Muscle layer of colon (tissue), 2 donors: ENCODE results near the gene SLC10A1.

Source experiments
- H3K27ac ChIP-seq: one replicate; pipeline ENCODE4 v1.7.0; 2013; ENCODE audit warnings: low read depth, mild to moderate bottlenecking, low read length, moderate library complexity
- H3K27me3 ChIP-seq, 2 donors: one replicate each; pipeline ENCODE4 v1.7.0; 2013; ENCODE audit warnings: low read length in 2 of 2, mild to moderate bottlenecking in 2 of 2; ENCODE audit not compliant: insufficient read depth in 2 of 2, control insufficient read depth in 1 of 2
- H3K36me3 ChIP-seq: one replicate; pipeline ENCODE4 v1.7.0; 2013; ENCODE audit warnings: mild to moderate bottlenecking, low read length; ENCODE audit not compliant: insufficient read depth
- H3K4me1 ChIP-seq: one replicate; pipeline ENCODE4 v1.7.0; 2013; ENCODE audit warnings: mild to moderate bottlenecking, low read length; ENCODE audit not compliant: insufficient read depth
- H3K4me3 ChIP-seq, 2 donors: one replicate each; pipeline ENCODE4 v1.7.0; 2013; ENCODE audit warnings: low read length in 2 of 2, low read depth in 1 of 2, mild to moderate bottlenecking in 1 of 2, moderate library complexity in 1 of 2
- H3K9ac ChIP-seq: one replicate; pipeline ENCODE4 v1.7.0; 2013; ENCODE audit warnings: low read length
- H3K9me3 ChIP-seq: one replicate; pipeline ENCODE4 v1.7.0; 2013; ENCODE audit warnings: mild to moderate bottlenecking, low read length
- donor health status: abdominal sarcoma.
- donor health status: Adenocarcinoma of cecum.

SLC10A1 gene

GRCh38 chr14:69766984-69767368 is 30.1 kb downstream of the SLC10A1 start, which contains the start of gene SRSF5:
Gene SRSF5 (plus strand): TSS chr14:69767142. CDS start chr14:69768157, 1,015 bp downstream.
- H3K9me3 ChIP-seq = no peaks in the 10 kb centered on the region
- peak within 1 kb of the TSS; percentile 100 for H3K27ac ChIP-seq
- peak within 1 kb of the TSS; percentile 100 for H3K9ac ChIP-seq
- H3K4me1 ChIP-seq = peaks cover 34% of the 10 kb centered on the region
- peaks cover 41% of the 10 kb centered on the region for H3K36me3 ChIP-seq
- peak within 1 kb of the TSS; percentile 78 to 100 for H3K4me3 ChIP-seq
- H3K27me3 ChIP-seq = no peaks in the 10 kb centered on the region

DNA sequence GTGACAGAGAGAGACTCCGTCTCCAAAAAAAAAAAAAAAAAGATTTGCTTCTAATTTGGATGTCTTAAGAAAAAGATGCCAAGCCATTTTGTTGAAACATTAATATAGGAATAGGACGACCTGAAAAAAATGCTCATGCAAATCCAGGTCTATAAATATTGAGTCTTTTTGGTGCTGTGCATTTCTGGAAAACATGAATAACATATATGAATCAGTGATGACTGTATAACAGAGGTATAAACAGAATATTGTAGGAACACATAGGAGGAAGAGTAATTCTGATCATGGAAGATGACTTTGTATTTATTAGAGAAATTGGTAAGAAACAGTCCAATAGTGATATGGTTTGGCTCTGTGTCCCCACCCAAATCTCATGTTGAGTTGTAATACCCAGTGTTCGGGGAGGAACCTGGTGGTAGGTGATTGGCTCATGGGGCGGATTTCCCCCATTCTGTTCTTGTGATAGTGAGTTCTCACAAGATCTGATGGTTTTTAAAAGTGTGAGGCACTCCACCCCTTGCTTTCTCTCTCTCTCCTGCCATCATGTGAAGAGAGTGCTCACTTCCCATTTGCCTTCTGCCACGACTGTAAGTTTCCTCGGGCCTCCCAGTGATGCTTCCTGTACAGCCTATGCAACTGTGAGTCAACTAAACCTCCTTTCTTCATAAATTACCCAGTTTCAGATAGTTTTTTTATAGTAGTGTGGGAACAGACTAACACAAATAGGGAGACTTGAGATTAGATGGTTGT is 33.1 kb downstream of the SLC10A1 start:
- Histone ChIP-seq H3K9me3 (no peaks in the 10 kb centered on the region), H3K4me3 (no peak overlapping the region), H3K36me3 (peaks cover 11% of the 10 kb centered on the region), H3K27me3 (no peaks in the 10 kb centered on the region), H3K9ac (no peak overlapping the region), H3K4me1 (peaks cover 12% of the 10 kb centered on the region), H3K27ac (no peak overlapping the region)

DNA sequence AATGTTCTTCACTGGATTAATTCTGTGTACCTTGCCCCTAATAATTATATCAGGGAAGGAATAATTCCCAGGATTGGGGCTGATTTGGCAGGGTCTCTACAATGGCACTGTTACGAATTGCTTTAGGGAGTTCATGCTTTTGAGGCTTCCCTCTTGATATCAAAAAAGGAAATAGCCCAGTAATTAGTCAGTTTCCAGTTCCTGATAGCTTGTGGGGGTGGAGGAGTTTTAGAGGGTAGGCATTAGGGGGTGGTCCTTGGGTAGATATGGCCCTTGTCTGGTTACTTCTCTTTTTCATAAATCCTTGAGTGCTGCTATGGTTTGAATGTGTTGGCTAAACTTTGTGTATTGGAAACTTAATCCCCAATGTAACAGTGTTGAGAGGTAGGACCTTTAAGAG is 36.2 kb downstream of the SLC10A1 start:
- no peaks in the 10 kb centered on the region for H3K27me3 ChIP-seq
- no peak overlapping the region for H3K4me3 ChIP-seq
- H3K4me1 ChIP-seq = no peaks in the 10 kb centered on the region
- no peaks in the 10 kb centered on the region for H3K36me3 ChIP-seq
- no peaks in the 10 kb centered on the region for H3K9me3 ChIP-seq
- no peak overlapping the region for H3K9ac ChIP-seq
- H3K27ac ChIP-seq = no peak overlapping the region

GRCh38 chr14:69756298-69756697 is 40.7 kb downstream of the SLC10A1 start:
- H3K36me3 ChIP-seq = no peaks in the 10 kb centered on the region
- no peaks in the 10 kb centered on the region for H3K4me1 ChIP-seq
- no peak overlapping the region for H3K27ac ChIP-seq
- no peak overlapping the region for H3K9ac ChIP-seq
- H3K27me3 ChIP-seq = no peaks in the 10 kb centered on the region
- no peak overlapping the region for H3K4me3 ChIP-seq
- H3K9me3 ChIP-seq = no peaks in the 10 kb centered on the region

DNA sequence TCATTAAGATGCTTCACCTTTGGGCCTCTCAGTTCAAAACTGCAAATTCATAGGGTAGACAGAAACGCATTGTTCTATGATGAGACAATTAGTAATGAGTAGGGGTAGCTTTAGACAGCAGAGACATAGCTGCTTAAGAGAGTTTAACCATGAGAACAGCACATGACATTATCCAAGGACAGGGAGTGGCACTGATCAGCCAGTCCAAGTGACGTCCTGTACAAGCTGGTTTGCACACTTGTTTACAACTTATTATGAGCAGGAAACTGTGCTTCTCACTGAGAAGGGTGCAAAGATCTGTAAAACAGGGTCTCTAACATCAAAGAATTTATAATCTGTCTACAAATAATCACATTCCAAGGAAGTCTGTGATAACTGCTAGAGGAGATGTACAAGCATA is 41.3 kb downstream of the SLC10A1 start:
- H3K4me3 ChIP-seq = no peak overlapping the region
- H3K9ac ChIP-seq = no peak overlapping the region
- H3K27me3 ChIP-seq = no peaks in the 10 kb centered on the region
- no peaks in the 10 kb centered on the region for H3K36me3 ChIP-seq
- H3K9me3 ChIP-seq = no peaks in the 10 kb centered on the region
- H3K4me1 ChIP-seq = no peaks in the 10 kb centered on the region
- no peak overlapping the region for H3K27ac ChIP-seq

- Histone ChIP-seq H3K4me3 (no peak overlapping the region), H3K27ac (no peak overlapping the region), H3K36me3 (no peaks in the 10 kb centered on the region), H3K9me3 (no peaks in the 10 kb centered on the region), H3K27me3 (no peaks in the 10 kb centered on the region), H3K9ac (no peak overlapping the region), H3K4me1 (no peaks in the 10 kb centered on the region)
Measured at GRCh38 chr14:69755296-69755695, 41.7 kb downstream of the SLC10A1 start.

DNA sequence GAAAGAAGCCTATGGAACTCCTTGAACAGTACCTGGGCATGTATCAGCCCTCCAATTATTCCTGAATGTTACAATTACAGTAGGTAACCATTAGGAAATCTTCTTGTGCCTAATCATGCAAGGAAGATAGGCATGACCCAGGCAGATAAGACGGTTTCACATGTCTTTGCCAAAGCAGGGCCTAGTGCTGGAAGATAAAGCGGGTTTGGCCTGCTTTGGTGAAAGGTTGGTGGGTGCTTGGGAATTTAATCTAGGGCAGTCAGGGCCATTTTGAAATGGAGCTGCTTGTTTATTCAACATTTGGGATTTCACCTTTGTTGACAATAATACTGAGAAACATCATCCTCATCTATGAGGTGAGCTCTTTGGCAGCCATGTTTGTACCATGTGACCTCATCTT is 42.6 kb downstream of the SLC10A1 start:
- no peak overlapping the region for H3K27ac ChIP-seq
- H3K9me3 ChIP-seq = no peaks in the 10 kb centered on the region
- no peaks in the 10 kb centered on the region for H3K4me1 ChIP-seq
- no peaks in the 10 kb centered on the region for H3K36me3 ChIP-seq
- H3K27me3 ChIP-seq = no peaks in the 10 kb centered on the region
- H3K9ac ChIP-seq = no peak overlapping the region
- H3K4me3 ChIP-seq = no peak overlapping the region

GRCh38 chr14:69753860-69754259 is 43.2 kb downstream of the SLC10A1 start:
- no peaks in the 10 kb centered on the region for H3K4me1 ChIP-seq
- H3K27ac ChIP-seq = no peak overlapping the region
- no peaks in the 10 kb centered on the region for H3K9me3 ChIP-seq
- H3K27me3 ChIP-seq = no peaks in the 10 kb centered on the region
- no peaks in the 10 kb centered on the region for H3K36me3 ChIP-seq
- no peak overlapping the region for H3K9ac ChIP-seq
- H3K4me3 ChIP-seq = no peak overlapping the region

- Histone ChIP-seq H3K36me3 (no peaks in the 10 kb centered on the region), H3K9me3 (no peaks in the 10 kb centered on the region), H3K4me1 (no peaks in the 10 kb centered on the region), H3K4me3 (no peak overlapping the region), H3K27ac (no peak overlapping the region), H3K9ac (no peak overlapping the region), H3K27me3 (no peaks in the 10 kb centered on the region)
Measured at GRCh38 chr14:69752773-69753172, 44.3 kb downstream of the SLC10A1 start.

DNA sequence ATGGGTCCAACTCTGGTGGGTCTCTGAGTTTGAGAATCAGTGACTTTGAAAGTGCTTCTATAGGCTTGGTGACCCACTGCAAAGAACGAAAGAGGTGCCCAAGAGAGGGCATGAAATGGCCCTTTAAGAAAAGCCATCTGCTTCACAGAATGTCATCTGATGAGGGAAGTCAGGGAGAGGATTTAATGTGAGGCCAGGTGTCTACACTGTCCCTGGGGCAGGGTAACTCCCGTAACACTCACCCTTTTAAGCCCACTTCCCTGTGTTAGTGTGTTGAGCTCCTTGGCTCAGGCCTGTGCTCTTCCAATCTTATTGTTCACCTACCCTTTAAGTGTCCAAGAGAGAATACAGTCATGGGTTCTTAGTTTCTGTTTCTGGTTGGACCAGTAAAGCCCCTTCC is 46.5 kb downstream of the SLC10A1 start:
- no peak overlapping the region for H3K27ac ChIP-seq
- no peaks in the 10 kb centered on the region for H3K36me3 ChIP-seq
- H3K4me1 ChIP-seq = no peaks in the 10 kb centered on the region
- H3K9ac ChIP-seq = no peak overlapping the region
- no peak overlapping the region for H3K4me3 ChIP-seq
- no peaks in the 10 kb centered on the region for H3K9me3 ChIP-seq
- H3K27me3 ChIP-seq = no peaks in the 10 kb centered on the region

DNA sequence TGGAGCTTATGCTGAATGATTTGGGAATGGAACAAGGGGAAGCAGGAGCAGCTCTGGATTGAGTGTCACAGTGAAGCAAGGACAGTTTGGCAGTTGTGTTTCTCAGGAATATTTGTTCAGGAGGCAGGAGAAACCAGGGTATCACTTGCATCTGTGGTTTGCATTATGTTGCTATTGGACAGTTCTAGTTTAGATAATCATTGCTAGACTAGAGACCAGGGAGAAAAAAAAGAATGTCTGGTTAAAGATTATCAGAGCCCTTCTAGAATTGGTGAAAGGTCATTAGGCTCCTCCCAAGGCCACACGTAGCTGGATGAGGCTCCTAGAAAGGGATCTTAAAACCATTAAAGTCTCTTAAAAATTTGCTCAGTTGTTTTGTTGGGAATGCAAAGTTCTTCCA is 47.1 kb downstream of the SLC10A1 start:
- no peaks in the 10 kb centered on the region for H3K36me3 ChIP-seq
- H3K27me3 ChIP-seq = no peaks in the 10 kb centered on the region
- H3K4me1 ChIP-seq = no peaks in the 10 kb centered on the region
- no peak overlapping the region for H3K9ac ChIP-seq
- no peak overlapping the region for H3K27ac ChIP-seq
- no peak overlapping the region for H3K4me3 ChIP-seq
- H3K9me3 ChIP-seq = no peaks in the 10 kb centered on the region

GRCh38 chr14:69741055-69741454 is 56.0 kb downstream of the SLC10A1 start:
- Histone ChIP-seq H3K4me3 (no peak overlapping the region), H3K27ac (no peak overlapping the region), H3K27me3 (no peaks in the 10 kb centered on the region), H3K36me3 (no peaks in the 10 kb centered on the region), H3K9me3 (no peaks in the 10 kb centered on the region), H3K9ac (no peak overlapping the region), H3K4me1 (no peaks in the 10 kb centered on the region)
